ENCODE data around the gene FBLN1.

DNA sequence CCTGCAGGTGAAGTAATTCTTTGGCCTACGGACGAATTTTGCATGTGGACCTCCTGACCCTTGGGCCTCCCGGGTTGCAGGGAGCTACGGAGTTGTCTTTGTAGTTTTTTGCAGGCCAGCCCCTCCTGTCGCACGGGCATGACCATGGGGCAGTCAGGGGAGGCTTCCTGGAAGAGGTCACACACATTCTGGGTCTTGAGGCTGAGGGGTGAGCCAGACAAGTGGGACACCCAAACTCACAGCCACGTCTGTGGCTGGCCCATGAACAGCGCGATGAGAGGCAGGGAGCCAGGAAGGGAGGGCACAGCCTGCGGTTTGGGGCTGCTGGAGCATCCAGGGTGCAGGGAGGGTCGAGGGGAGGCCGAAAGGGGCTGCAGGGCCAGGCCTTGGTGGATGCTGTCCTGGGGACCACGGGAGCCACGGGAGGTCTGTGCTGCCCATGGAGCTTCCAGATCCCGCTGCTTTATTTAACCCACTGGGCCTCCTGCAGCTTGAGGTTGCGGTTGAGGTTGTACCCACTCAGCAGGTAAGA, 78.9 kb downstream of the FBLN1 start:
- no peak for TF ChIP-seq RBBP5 (IDR thresholded peaks at IDR 0.05; ENCODE audit: borderline replicate concordance, insufficient read depth, low read length, poor library complexity, severe bottlenecking)
- TF ChIP-seq FOSL1 (tag; conservative IDR thresholded peaks at IDR 0.05): no peak
- TF ChIP-seq, protein P1, sequence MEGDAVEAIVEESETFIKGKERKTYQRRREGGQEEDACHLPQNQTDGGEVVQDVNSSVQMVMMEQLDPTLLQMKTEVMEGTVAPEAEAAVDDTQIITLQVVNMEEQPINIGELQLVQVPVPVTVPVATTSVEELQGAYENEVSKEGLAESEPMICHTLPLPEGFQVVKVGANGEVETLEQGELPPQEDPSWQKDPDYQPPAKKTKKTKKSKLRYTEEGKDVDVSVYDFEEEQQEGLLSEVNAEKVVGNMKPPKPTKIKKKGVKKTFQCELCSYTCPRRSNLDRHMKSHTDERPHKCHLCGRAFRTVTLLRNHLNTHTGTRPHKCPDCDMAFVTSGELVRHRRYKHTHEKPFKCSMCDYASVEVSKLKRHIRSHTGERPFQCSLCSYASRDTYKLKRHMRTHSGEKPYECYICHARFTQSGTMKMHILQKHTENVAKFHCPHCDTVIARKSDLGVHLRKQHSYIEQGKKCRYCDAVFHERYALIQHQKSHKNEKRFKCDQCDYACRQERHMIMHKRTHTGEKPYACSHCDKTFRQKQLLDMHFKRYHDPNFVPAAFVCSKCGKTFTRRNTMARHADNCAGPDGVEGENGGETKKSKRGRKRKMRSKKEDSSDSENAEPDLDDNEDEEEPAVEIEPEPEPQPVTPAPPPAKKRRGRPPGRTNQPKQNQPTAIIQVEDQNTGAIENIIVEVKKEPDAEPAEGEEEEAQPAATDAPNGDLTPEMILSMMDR (IDR thresholded peaks at IDR 0.05 in 2 of 3, conservative IDR thresholded peaks at IDR 0.05 in 1 of 3; ENCODE audit: insufficient read depth in 2 of 3, low read depth in 1 of 3, low read length in 3 of 3): no peak
- TF ChIP-seq, protein P2, sequence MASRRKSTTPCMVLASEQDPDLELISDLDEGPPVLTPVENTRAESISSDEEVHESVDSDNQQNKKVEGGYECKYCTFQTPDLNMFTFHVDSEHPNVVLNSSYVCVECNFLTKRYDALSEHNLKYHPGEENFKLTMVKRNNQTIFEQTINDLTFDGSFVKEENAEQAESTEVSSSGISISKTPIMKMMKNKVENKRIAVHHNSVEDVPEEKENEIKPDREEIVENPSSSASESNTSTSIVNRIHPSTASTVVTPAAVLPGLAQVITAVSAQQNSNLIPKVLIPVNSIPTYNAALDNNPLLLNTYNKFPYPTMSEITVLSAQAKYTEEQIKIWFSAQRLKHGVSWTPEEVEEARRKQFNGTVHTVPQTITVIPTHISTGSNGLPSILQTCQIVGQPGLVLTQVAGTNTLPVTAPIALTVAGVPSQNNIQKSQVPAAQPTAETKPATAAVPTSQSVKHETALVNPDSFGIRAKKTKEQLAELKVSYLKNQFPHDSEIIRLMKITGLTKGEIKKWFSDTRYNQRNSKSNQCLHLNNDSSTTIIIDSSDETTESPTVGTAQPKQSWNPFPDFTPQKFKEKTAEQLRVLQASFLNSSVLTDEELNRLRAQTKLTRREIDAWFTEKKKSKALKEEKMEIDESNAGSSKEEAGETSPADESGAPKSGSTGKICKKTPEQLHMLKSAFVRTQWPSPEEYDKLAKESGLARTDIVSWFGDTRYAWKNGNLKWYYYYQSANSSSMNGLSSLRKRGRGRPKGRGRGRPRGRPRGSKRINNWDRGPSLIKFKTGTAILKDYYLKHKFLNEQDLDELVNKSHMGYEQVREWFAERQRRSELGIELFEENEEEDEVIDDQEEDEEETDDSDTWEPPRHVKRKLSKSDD (conservative IDR thresholded peaks at IDR 0.05; ENCODE audit: low read length): no peak
- TF ChIP-seq POLR2A (conservative IDR thresholded peaks at IDR 0.05): no peak
- no peak for TF ChIP-seq ZZZ3 (IDR thresholded peaks at IDR 0.05)
- no peak for TF ChIP-seq CBX5 (IDR thresholded peaks at IDR 0.05; ENCODE audit: borderline replicate concordance, low read depth)
- TF ChIP-seq BCL6 (CRISPR knock-in tag; IDR thresholded peaks at IDR 0.05): no peak
- TF ChIP-seq SPI1 (IDR thresholded peaks at IDR 0.05; ENCODE audit: borderline replicate concordance, low read depth, low read length): no peak
- TF ChIP-seq ZNF3 (CRISPR knock-in tag; IDR thresholded peaks at IDR 0.05): no peak
- TF ChIP-seq BMI1 (IDR thresholded peaks at IDR 0.05; ENCODE audit: low read length): no peak
- TF ChIP-seq POLR2AphosphoS5 (IDR thresholded peaks at IDR 0.05; ENCODE audit: control insufficient read depth, insufficient read depth, low read depth, low read length): no peak
- no peak for TF ChIP-seq ZNF717 (CRISPR knock-in tag; IDR thresholded peaks at IDR 0.05)
- no peak for TF ChIP-seq CREBBP (IDR thresholded peaks at IDR 0.05; ENCODE audit: low read depth, low read length)

All from K562 (cell line).